Thoracic aorta (tissue), 2 donors: ENCODE data around the gene HMCN2. TPM values are rescaled to one million over a fixed set of nuclear protein-coding genes. Genes with fewer than 3 reads are reported as not detected.
A peak's percentile ranks its signal among the peaks of the same experiment; 100 is the strongest.

Experiments used
- ATAC-seq: fragments of 150-250 bp; one replicate; pipeline ENCODE4 v1.8.0; 2017; ENCODE audit warnings: low read depth; ENCODE audit not compliant: insufficient number of reproducible peaks, low FRiP score
- DNase-seq: peaks from one replicate; pipeline ENCODE4 v3.0.0-alpha.2; 2020; ENCODE audit warnings: low spot score
- H3K27ac ChIP-seq, 2 donors: fragments of 200-600 bp; sonication (generic); 1 replicate in 1 of 2; 2 replicates in 1 of 2; pipeline ENCODE4 v1.5.1; 2016; ENCODE audit warnings: mild to moderate bottlenecking in 2 of 2, moderate library complexity in 2 of 2
- H3K27me3 ChIP-seq: fragments of 200-600 bp; sonication (generic); replicated peaks from 2 replicates; pipeline ENCODE4 v1.6.0; 2016; ENCODE audit warnings: mild to moderate bottlenecking; ENCODE audit not compliant: insufficient read depth
- H3K36me3 ChIP-seq: fragments of 200-600 bp; sonication (generic); one replicate; pipeline ENCODE4 v1.5.1; 2016
- H3K4me1 ChIP-seq, 2 donors: fragments of 200-600 bp; sonication (generic); 1 replicate in 1 of 2; 2 replicates in 1 of 2; pipeline versions ENCODE4 v1.5.1 to v1.6.0; 2016; ENCODE audit warnings: low read depth in 2 of 2, mild to moderate bottlenecking in 1 of 2; ENCODE audit not compliant: control insufficient read depth in 1 of 2
- H3K4me3 ChIP-seq: fragments of 200-600 bp; sonication (generic); 2 replicates; pipeline ENCODE4 v1.5.1; 2016; ENCODE audit warnings: mild to moderate bottlenecking
- H3K9me3 ChIP-seq: fragments of 200-600 bp; sonication (generic); 2 replicates; pipeline ENCODE4 v1.5.1; 2016
- total RNA-seq, 2 donors: library from RNA; depleted of rRNA; stranded (reverse); fragments of >200 nt; gene quantifications; one replicate each; pipeline versions ENCODE4 v1.1.0 to v1.2.3, GENCODE V29; 2016
- TF ChIP-seq, protein P1 (sequence below): fragments of 200-600 bp; sonication (generic); IDR thresholded peaks from one replicate; pipeline ENCODE4 v1.5.1; 2019; ENCODE audit warnings: antibody characterized with exemption

Gene HMCN2
- total RNA-seq, 2 donors from 2014 or later, result 2.4 to 6.3 TPM

DNA sequence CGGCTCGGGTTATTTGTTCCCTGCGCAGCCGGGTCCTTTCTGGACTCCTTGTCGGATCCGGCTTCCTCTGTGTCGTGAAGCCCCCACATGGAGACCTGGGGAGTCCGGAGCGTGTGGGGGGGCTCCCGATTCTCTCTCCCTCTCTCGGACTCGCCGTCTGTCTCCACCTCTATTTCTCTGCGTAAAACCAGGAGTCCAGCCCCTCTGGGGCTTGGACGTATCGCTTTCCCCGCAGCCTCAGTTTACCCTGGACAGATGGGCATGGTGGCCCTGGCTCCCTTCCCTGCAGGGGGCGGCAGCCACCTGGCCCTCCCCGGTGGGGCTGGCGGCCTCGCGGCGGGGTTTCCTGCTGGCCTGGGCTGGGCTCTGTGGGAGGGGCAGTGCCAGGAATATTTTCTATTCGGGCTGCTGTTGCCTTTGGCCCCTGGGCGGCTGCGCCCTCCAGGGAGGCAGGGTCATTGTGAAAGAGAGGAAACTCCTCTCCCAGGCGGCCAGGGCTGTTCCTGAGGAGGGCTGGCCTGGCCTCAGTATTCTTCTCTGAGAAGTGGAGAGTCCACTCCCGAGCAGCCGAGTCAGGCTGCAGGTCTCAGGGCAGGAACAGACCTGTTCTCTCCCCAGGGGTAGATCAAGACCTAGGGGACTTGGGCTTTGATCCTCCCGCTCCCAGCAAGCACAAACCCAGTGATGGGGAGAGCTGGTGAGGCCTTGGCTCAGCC, 179.9 kb downstream of the HMCN2 start:
- H3K27me3 ChIP-seq, result no peaks in the 10 kb centered on the region
- TF ChIP-seq, protein P1, sequence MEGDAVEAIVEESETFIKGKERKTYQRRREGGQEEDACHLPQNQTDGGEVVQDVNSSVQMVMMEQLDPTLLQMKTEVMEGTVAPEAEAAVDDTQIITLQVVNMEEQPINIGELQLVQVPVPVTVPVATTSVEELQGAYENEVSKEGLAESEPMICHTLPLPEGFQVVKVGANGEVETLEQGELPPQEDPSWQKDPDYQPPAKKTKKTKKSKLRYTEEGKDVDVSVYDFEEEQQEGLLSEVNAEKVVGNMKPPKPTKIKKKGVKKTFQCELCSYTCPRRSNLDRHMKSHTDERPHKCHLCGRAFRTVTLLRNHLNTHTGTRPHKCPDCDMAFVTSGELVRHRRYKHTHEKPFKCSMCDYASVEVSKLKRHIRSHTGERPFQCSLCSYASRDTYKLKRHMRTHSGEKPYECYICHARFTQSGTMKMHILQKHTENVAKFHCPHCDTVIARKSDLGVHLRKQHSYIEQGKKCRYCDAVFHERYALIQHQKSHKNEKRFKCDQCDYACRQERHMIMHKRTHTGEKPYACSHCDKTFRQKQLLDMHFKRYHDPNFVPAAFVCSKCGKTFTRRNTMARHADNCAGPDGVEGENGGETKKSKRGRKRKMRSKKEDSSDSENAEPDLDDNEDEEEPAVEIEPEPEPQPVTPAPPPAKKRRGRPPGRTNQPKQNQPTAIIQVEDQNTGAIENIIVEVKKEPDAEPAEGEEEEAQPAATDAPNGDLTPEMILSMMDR, result no peak
- ATAC-seq, result peak; percentile 75
- peaks cover 9% of the 10 kb centered on the region for H3K9me3 ChIP-seq
- DNase-seq, result peak; percentile 31
- H3K36me3 ChIP-seq, result no peaks in the 10 kb centered on the region
- peaks cover 15 to 47% of the 10 kb centered on the region in 2 donors for H3K4me1 ChIP-seq
- H3K27ac ChIP-seq, result peak overlapping the region; percentile 70 to 80
- peak overlapping the region; percentile 90 for H3K4me3 ChIP-seq

DNA sequence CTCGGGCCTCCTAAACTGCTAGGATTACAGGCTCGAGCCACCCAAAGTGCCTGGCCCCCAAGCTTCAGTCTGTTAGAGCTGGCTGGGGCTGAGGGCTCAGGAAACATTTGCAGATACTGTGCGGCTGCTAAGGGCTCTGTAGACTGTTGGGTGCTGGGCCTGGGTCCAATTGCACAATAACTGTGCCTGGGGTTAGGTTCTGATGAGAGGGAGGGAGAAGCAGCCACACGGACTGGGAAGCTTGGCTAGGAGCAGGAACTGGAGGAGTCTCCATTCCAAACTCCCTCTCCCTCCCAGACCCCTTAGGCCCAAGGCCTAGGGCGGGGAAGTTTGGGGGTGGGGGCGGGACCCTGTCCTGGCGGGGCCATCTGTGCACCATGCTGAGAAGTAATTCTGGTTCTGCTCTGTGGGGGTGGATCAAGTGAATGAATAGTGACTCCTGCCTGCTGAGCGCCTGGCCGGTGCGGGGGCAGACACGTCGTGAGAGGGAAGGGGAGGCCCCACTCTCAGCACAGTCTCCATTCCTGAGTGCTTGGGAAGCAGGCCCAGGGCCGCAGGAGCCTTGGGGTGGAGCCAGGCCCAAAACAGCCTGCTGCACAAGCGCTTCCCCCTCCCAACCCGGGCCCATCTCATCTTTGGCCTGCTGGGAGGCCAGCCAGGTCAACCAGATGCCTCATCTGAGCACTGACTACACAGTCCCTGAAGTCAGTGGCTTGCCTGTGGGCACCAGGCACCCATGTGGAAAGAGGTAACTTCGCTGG, 180.7 kb downstream of the HMCN2 start:
- no peaks in the 10 kb centered on the region for H3K36me3 ChIP-seq
- peak overlapping the region; percentile 70 to 80 for H3K27ac ChIP-seq
- TF ChIP-seq, protein P1, result no peak
- peaks cover 24 to 55% of the 10 kb centered on the region in 2 donors for H3K4me1 ChIP-seq
- ATAC-seq (peak; percentile 56), DNase-seq (peak; percentile 59)
- peaks cover 2% of the 10 kb centered on the region for H3K9me3 ChIP-seq
- no peaks in the 10 kb centered on the region for H3K27me3 ChIP-seq
- peak overlapping the region; percentile 90 for H3K4me3 ChIP-seq

DNA sequence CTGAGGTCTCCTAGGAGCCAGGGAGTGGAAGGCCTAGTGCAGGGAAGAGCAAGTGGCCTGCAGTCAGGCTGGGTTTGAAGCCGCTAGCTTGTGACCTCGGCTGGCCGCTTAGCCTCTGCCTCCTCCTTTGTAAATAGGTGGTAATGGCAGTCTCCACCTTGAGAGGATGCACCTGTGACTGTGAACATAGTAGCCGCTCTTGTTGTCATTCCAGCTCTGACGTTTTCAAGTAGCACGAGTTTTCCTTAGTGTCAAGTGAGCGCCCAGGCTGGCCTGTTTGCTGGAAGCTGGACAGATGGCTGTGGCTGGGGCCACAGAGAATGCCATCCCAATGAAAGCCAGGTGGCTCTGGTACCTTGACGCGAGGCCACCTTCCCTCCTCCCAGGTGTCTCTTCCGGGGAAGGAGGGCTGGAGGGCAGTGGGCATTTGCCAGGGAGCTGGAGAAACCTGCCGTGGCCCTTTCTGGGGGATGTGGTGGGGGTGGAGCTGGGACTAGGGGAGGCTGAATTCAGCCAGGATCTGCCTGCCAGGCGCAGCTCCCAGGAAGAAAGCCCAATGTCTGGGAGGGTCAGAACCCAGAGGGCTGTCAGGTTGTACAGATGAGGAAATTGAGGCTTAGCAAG, 181.7 kb downstream of the HMCN2 start:
- Histone ChIP-seq H3K27ac (peak overlapping the region; percentile 70 to 80), H3K4me3 (no peak overlapping the region), H3K27me3 (no peaks in the 10 kb centered on the region), H3K9me3 (no peaks in the 10 kb centered on the region), H3K4me1 (peaks cover 31 to 64% of the 10 kb centered on the region in 2 donors), H3K36me3 (no peaks in the 10 kb centered on the region)
- DNase-seq (no peak), ATAC-seq (no peak)
- TF ChIP-seq, protein P1, result no peak

DNA sequence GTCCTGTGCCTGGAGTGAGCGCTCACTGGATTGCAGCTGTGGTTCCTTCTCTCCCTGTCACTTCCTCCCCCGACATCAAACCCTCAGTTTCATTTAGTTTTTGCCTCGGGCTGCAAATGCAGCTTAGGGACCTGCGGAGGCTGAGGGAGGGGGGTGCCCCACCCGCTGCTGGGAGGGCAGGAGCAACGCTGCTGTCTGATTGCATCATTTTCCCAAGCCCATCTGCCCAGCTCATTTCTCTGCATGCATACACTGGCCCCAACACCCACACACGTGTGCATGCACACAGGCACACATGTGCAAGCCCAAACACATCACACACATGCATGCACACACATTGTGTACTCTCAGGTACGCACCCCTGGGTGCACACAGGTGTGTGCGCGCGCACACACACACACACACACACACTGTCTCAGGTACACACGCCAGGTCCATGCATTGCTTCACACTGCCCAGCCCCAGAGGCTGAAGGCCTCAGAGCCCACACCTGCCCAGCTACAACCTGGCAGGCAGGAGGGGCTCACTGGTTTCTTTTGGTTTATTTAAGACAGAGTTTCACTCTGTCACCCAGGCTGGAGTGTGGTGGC, 182.6 kb downstream of the HMCN2 start:
- no peaks in the 10 kb centered on the region for H3K27me3 ChIP-seq
- no peak overlapping the region for H3K4me3 ChIP-seq
- peaks cover 31 to 64% of the 10 kb centered on the region in 2 donors for H3K4me1 ChIP-seq
- TF ChIP-seq, protein P1, result no peak
- H3K27ac ChIP-seq, result no peak overlapping the region
- DNase-seq, result no peak
- no peak for ATAC-seq
- H3K36me3 ChIP-seq, result no peaks in the 10 kb centered on the region
- H3K9me3 ChIP-seq, result no peaks in the 10 kb centered on the region
